Kidney epithelial cell (primary cell): Measurements from ENCODE around the gene TMEM151B. TPM values are rescaled to one million over a fixed set of nuclear protein-coding genes. Genes with fewer than 3 reads are reported as not detected.

Source experiments
- DNase-seq: peaks from one replicate; pipeline ENCODE4 v3.0.0-alpha.2; 2010; ENCODE audit warnings: low read depth
- H3K27me3 ChIP-seq: 2 replicates; pipeline ENCODE4 v1.6.0; 2011; ENCODE audit warnings: low read length; ENCODE audit not compliant: control insufficient read depth, insufficient read depth
- H3K36me3 ChIP-seq: 2 replicates; pipeline ENCODE4 v1.5.1; 2011; ENCODE audit warnings: low read length; ENCODE audit not compliant: control insufficient read depth, insufficient read depth
- H3K4me3 ChIP-seq: 2 replicates; pipeline ENCODE4 v1.5.1; 2011; ENCODE audit warnings: low read depth, mild to moderate bottlenecking, control low read depth, low read length
- total RNA-seq: library from RNA; depleted of rRNA; stranded (reverse); fragments of >200 nt; gene quantifications from 2 replicates; pipeline ENCODE4 v1.2.3, GENCODE V29; 2015
- TF ChIP-seq, protein P1 (sequence below): IDR thresholded peaks from 2 replicates; pipeline ENCODE4 v1.5.1; 2011; ENCODE audit warnings: mild to moderate bottlenecking, moderate library complexity, low read length, control low read depth, inconsistent platforms; ENCODE audit not compliant: insufficient read depth, poor library complexity, severe bottlenecking

TMEM151B gene
- total RNA-seq, 1 donor from 2014 or later = 0.13 TPM

DNA sequence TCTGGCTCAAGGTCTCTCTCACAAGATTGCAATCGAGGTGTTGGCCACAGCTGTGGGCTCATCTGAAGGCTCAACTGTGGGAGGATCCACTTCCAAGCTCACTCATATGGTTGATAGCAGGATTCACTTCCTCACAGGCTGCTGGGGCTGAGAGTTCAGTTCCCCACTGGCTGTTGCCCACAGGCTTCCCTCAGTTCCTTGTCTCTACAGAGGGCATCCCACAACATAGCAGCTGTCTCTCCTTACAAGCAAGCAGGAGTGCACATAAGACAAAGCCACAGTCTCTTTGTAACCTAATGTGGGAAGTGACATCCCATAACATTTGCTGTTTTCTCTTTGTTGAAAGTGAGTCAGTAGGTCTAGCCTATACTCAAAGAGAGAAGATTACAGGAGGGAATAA lies 86.2 kb downstream of the TMEM151B start:
- H3K27me3 ChIP-seq = peaks cover 6% of the 10 kb centered on the region
- DNase-seq = no peak
- no peak overlapping the region for H3K4me3 ChIP-seq

More for the DNA sequence above, 86.2 kb downstream of the TMEM151B start:
- no peaks in the 10 kb centered on the region for H3K36me3 ChIP-seq
- TF ChIP-seq, protein P1, sequence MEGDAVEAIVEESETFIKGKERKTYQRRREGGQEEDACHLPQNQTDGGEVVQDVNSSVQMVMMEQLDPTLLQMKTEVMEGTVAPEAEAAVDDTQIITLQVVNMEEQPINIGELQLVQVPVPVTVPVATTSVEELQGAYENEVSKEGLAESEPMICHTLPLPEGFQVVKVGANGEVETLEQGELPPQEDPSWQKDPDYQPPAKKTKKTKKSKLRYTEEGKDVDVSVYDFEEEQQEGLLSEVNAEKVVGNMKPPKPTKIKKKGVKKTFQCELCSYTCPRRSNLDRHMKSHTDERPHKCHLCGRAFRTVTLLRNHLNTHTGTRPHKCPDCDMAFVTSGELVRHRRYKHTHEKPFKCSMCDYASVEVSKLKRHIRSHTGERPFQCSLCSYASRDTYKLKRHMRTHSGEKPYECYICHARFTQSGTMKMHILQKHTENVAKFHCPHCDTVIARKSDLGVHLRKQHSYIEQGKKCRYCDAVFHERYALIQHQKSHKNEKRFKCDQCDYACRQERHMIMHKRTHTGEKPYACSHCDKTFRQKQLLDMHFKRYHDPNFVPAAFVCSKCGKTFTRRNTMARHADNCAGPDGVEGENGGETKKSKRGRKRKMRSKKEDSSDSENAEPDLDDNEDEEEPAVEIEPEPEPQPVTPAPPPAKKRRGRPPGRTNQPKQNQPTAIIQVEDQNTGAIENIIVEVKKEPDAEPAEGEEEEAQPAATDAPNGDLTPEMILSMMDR = no peak

Other genes starting within 250 kb of the TMEM151B start
- 85.9 and 98.5 TPM in 2 replicates for gene MRPL14, start 143.0 kb upstream of the TMEM151B start, total RNA-seq
- 59.3 and 61.8 TPM in 2 replicates for gene TMEM63B, start 142.9 kb upstream of the TMEM151B start, total RNA-seq
- not detected in 2 replicates for gene CAPN11, start 111.6 kb upstream of the TMEM151B start, total RNA-seq
- gene MYMX, start 53.5 kb upstream of the TMEM151B start, total RNA-seq = not detected in 2 replicates
- gene SLC29A1, start 46.9 kb upstream of the TMEM151B start, total RNA-seq = 36.1 and 43.9 TPM in 2 replicates
- 1,065 and 1,294 TPM in 2 replicates for gene HSP90AB1, start 23.3 kb upstream of the TMEM151B start, total RNA-seq
- 67.3 and 78.2 TPM in 2 replicates for gene SLC35B2, start 12.9 kb upstream of the TMEM151B start, total RNA-seq
- gene NFKBIE, start 4.9 kb upstream of the TMEM151B start, total RNA-seq = 46.3 and 61.5 TPM in 2 replicates
- 11.9 and 16.6 TPM in 2 replicates for gene AARS2, start 42.9 kb downstream of the TMEM151B start, total RNA-seq
- gene SPATS1, start 72.2 kb downstream of the TMEM151B start, total RNA-seq = not detected in 2 replicates
- gene CDC5L, start 117.3 kb downstream of the TMEM151B start, total RNA-seq = 22.9 and 24.9 TPM in 2 replicates